ENCODE measurements around the gene IGF1R. TPM values are rescaled to one million over a fixed set of nuclear protein-coding genes. Genes with fewer than 3 reads are reported as not detected.

Gene IGF1R
- total and polyA plus RNA-seq, 4 donors = 17.6 to 34.8 (median 21.0) TPM

DNA sequence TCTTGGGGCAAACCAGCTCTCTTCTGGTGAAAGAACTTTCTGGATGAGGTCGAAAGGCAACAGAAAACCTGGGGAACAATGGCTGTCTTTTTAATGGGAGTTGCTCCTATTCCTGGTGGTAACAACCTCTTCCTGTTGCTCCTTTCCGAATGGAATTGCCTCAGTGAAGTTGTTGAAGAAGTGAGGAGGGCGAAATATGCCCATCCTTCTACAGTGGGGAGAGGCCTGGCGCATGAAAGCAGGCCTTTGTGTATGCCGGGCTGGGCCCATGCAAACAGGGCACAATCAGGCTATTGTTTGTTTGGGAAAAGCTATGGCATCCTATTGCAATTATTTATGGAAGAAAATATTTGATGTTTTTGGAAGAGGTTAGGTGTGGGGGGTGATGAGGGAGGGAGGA, 166.9 kb downstream of the IGF1R start:
- peak in 1 of 6 donors; percentile 33 for DNase-seq (ENCODE audit: low read depth in 4 of 6, low spot score in 6 of 6)

DNA sequence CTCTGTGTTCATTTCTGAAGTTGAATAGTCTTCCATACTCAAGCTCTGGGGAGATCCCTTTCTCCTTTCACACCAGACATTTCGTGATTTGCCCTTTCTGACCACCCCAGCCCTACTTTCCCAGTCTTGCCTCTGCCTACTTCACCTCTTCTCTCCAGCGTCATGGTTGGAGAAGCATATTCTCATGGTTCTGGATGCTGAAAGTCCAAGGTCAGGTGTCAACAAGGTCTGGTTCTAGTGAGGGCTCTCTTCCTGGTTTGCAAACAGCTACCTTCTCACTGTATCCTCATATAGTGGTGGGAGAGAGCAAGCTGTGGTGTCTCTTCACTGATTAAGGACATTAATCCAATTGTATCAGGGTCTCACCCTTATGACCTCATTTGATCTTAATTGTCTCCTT, 169.4 kb downstream of the IGF1R start:
- WGBS (ENCODE audit: insufficient coverage) = no CpG with 5 or more reads among the region's 2 CpGs
- no peak for DNase-seq (ENCODE audit: low read depth in 4 of 6, low spot score in 6 of 6)
- Histone ChIP-seq H3K27ac (ENCODE audit: low read depth, low read length) (no peak overlapping the region), H3K9me3 (ENCODE audit: control insufficient read depth, insufficient read depth, low read length) (no peaks in the 10 kb centered on the region), H3K36me3 (ENCODE audit: control insufficient read depth, insufficient read depth, low read length) (no peaks in the 10 kb centered on the region), H3K27me3 (ENCODE audit: control insufficient read depth, insufficient read depth, low read length) (no peaks in the 10 kb centered on the region), H3K4me3 (ENCODE audit: low read depth, low read length) (no peak overlapping the region), H3K4me1 (ENCODE audit: control insufficient read depth, insufficient read depth, low read length) (no peaks in the 10 kb centered on the region)

More for the DNA sequence above, 166.9 kb downstream of the IGF1R start:
- 35% methylated on average over 2 of the region's 5 CpGs for WGBS (ENCODE audit: insufficient coverage)
- H3K36me3 ChIP-seq (ENCODE audit: control insufficient read depth, insufficient read depth, low read length) = no peaks in the 10 kb centered on the region
- no peaks in the 10 kb centered on the region for H3K27me3 ChIP-seq (ENCODE audit: control insufficient read depth, insufficient read depth, low read length)
- no peak overlapping the region for H3K4me3 ChIP-seq (ENCODE audit: low read depth, low read length)
- H3K4me1 ChIP-seq (ENCODE audit: control insufficient read depth, insufficient read depth, low read length) = no peaks in the 10 kb centered on the region
- H3K27ac ChIP-seq (ENCODE audit: low read depth, low read length) = no peak overlapping the region
- H3K9me3 ChIP-seq (ENCODE audit: control insufficient read depth, insufficient read depth, low read length) = no peaks in the 10 kb centered on the region

DNA sequence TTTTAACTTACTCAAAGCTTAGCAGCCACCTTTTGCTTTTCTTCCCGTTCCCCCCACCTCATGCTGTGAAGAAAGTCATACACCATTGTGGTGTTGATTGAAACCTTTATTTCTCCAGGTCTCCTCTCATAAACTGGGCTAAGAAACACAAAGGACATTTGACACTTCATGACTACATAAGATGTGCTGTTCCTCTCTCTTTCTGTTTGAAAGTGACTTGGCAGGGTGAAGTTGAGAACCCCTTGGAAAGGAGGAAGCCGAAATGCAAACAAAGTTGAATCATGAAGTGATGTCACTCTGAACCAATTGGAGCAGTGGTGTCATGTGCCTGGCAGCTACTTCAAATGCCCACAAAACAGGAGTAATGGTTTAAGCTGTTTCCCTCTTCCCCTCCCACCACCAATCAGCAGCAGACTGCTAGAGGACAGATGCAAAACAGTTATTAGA, 174.7 kb downstream of the IGF1R start:
- H3K27me3 ChIP-seq (ENCODE audit: control insufficient read depth, insufficient read depth, low read length) = no peaks in the 10 kb centered on the region
- H3K36me3 ChIP-seq (ENCODE audit: control insufficient read depth, insufficient read depth, low read length) = no peaks in the 10 kb centered on the region
- DNase-seq (ENCODE audit: low read depth in 4 of 6, low spot score in 6 of 6) = peak in 1 of 6 donors; percentile 44
- peaks cover under 1% of the 10 kb centered on the region for H3K9me3 ChIP-seq (ENCODE audit: control insufficient read depth, insufficient read depth, low read length)
- H3K27ac ChIP-seq (ENCODE audit: low read depth, low read length) = no peak overlapping the region
- no CpG with 5 or more reads among the region's 2 CpGs for WGBS (ENCODE audit: insufficient coverage)
- H3K4me3 ChIP-seq (ENCODE audit: low read depth, low read length) = no peak overlapping the region
- H3K4me1 ChIP-seq (ENCODE audit: control insufficient read depth, insufficient read depth, low read length) = no peaks in the 10 kb centered on the region

DNA sequence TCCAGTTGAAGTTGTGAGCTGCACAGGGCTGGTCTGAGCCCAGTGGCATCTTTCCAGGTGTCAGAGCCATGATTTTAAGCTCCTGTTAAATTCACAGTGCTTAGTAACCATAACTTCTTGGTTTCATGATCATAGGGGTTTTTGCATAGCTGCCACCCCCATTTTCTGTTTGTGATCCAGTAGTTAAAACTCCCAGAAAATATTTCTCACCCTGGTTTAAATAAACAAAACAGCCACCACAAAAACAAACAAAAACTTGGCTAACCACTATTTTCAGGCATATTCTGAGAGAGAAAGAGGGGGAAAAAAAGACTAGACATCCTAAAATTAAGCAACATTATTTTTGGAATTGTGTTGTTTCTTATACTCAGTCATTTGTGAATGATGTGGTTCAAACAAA, 175.3 kb downstream of the IGF1R start:
- H3K9me3 ChIP-seq (ENCODE audit: control insufficient read depth, insufficient read depth, low read length) = peaks cover 2% of the 10 kb centered on the region
- DNase-seq (ENCODE audit: low read depth in 4 of 6, low spot score in 6 of 6) = no peak
- H3K27ac ChIP-seq (ENCODE audit: low read depth, low read length) = no peak overlapping the region
- H3K4me3 ChIP-seq (ENCODE audit: low read depth, low read length) = no peak overlapping the region
- H3K36me3 ChIP-seq (ENCODE audit: control insufficient read depth, insufficient read depth, low read length) = no peaks in the 10 kb centered on the region
- no peaks in the 10 kb centered on the region for H3K27me3 ChIP-seq (ENCODE audit: control insufficient read depth, insufficient read depth, low read length)
- H3K4me1 ChIP-seq (ENCODE audit: control insufficient read depth, insufficient read depth, low read length) = no peaks in the 10 kb centered on the region

DNA sequence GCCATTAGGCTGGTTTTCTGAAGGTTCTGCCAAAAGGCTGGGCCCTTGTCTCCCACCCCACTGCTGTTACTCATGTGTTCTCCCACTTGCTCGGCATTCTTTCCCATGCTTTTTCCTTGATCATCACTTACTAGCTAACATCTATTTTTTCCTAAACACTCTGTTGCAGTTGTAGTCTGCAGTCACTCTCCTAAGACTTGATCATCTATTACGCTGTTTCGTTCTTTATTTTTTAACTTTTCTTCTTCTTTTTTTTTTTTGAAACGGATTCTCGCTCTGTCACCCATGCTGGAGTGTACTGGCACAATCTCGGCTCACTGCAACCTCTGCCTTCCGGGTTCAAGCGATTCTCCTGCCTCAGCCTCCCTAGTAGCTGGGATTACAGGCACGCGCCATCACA, 176.3 kb downstream of the IGF1R start:
- Histone ChIP-seq H3K27me3 (ENCODE audit: control insufficient read depth, insufficient read depth, low read length) (no peaks in the 10 kb centered on the region), H3K27ac (ENCODE audit: low read depth, low read length) (no peak overlapping the region), H3K4me1 (ENCODE audit: control insufficient read depth, insufficient read depth, low read length) (no peaks in the 10 kb centered on the region), H3K36me3 (ENCODE audit: control insufficient read depth, insufficient read depth, low read length) (no peaks in the 10 kb centered on the region), H3K4me3 (ENCODE audit: low read depth, low read length) (no peak overlapping the region), H3K9me3 (ENCODE audit: control insufficient read depth, insufficient read depth, low read length) (peaks cover 2% of the 10 kb centered on the region)
- WGBS (ENCODE audit: insufficient coverage) = 100% methylated on average over 8 of the region's 10 CpGs
- DNase-seq (ENCODE audit: low read depth in 4 of 6, low spot score in 6 of 6) = no peak

DNA sequence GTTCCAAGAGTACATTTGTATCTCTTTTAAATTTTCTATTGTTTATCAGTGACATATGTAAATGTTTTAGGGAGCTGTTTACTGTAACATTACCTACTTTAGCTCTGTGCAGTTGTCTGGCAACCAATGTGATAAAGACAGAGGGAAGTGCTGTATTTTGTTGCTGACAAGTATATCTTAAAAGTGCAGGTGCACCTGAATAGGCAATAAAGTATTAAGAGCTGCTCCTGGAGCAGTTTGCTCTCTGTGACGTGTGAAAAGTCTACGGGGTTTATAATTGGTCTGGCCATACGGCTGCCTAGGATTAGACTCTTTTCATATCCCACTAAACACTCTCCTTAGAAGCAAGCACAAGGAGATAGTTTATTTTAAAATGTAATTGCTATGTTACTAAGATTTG, 178.3 kb downstream of the IGF1R start:
- Histone ChIP-seq H3K27ac (ENCODE audit: low read depth, low read length) (no peak overlapping the region), H3K36me3 (ENCODE audit: control insufficient read depth, insufficient read depth, low read length) (no peaks in the 10 kb centered on the region), H3K27me3 (ENCODE audit: control insufficient read depth, insufficient read depth, low read length) (no peaks in the 10 kb centered on the region), H3K4me1 (ENCODE audit: control insufficient read depth, insufficient read depth, low read length) (no peaks in the 10 kb centered on the region), H3K9me3 (ENCODE audit: control insufficient read depth, insufficient read depth, low read length) (peaks cover 6% of the 10 kb centered on the region), H3K4me3 (ENCODE audit: low read depth, low read length) (no peak overlapping the region)
- peak in 1 of 6 donors; percentile 47 for DNase-seq (ENCODE audit: low read depth in 4 of 6, low spot score in 6 of 6)
- no CpG with 5 or more reads among the region's 3 CpGs for WGBS (ENCODE audit: insufficient coverage)

DNA sequence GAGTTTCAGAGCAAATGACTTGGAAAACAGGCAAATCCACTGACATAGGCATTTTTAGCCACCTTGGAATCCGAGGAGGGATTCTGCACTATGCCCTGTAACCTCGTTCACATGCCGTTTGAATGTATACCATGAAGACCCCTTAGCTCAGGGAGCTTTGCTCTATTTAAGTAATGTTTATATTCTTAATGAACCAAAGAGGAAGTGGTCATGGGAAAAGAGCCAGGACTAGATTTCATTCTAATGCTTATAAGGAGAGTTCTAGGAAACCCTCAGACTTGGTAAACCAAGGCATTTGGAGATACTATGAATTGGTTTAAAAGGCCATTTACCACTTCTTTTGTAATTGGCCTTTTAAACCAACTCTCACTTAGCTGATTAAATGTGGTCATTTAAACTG, 178.9 kb downstream of the IGF1R start:
- no CpG with 5 or more reads among the region's 3 CpGs for WGBS (ENCODE audit: insufficient coverage)
- no peak for DNase-seq (ENCODE audit: low read depth in 4 of 6, low spot score in 6 of 6)
- Histone ChIP-seq H3K27me3 (ENCODE audit: control insufficient read depth, insufficient read depth, low read length) (no peaks in the 10 kb centered on the region), H3K4me3 (ENCODE audit: low read depth, low read length) (no peak overlapping the region), H3K36me3 (ENCODE audit: control insufficient read depth, insufficient read depth, low read length) (no peaks in the 10 kb centered on the region), H3K9me3 (ENCODE audit: control insufficient read depth, insufficient read depth, low read length) (peaks cover 6% of the 10 kb centered on the region), H3K27ac (ENCODE audit: low read depth, low read length) (no peak overlapping the region), H3K4me1 (ENCODE audit: control insufficient read depth, insufficient read depth, low read length) (no peaks in the 10 kb centered on the region)

DNA sequence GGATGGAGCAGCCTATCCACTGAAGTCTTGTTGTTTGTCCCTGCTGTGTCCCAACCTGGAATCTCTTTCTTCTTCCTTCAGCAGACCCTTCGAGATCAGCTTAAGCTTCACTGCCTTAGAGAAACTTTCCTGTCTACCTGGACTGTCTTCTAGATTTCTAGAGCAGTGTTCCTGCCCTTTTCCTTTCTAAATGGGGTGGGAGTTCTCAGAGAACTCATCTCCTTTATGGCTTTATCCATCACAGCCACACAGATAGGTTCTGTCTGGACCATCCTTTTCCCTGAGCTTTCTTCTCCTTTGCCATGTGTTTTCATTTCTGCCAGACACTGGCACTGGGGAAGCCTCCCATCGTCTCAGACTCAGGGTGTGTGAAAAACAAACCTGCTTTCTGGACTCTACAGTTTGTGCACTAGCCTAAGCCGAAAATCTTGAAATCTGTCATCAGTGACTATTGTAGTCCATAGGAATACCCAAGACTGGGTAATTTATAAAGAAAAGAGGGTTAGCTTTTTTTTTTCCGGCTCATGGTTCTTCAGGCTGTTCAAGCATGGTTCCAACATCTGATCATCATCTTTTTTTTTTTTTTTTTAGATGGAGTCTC, 181.8 kb downstream of the IGF1R start:
- H3K4me3 ChIP-seq (ENCODE audit: low read depth, low read length) = no peak overlapping the region
- H3K9me3 ChIP-seq (ENCODE audit: control insufficient read depth, insufficient read depth, low read length) = peaks cover 6% of the 10 kb centered on the region
- WGBS (ENCODE audit: insufficient coverage) = no CpG with 5 or more reads among the region's 4 CpGs

DNA sequence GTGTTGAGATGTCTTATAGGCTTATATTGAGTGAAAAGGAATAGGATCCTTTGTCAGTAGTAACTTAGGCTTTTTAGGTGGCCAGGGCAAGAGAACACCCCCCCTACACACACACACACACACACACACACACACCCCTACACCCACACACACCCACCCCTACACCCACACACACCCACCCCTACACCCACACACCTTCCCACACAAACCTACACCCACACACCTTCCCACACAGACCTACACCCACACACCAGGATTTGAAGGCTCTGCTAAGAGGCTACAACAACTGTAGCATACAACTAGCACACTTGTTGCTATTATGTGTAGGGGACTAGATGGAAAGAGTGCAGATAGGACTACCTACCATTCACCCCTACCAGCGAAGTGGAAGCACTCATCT, 186.6 kb downstream of the IGF1R start:
- no CpG with 5 or more reads among the region's 1 CpG for WGBS (ENCODE audit: insufficient coverage)
- DNase-seq (ENCODE audit: low read depth in 4 of 6, low spot score in 6 of 6) = no peak
- H3K9me3 ChIP-seq (ENCODE audit: control insufficient read depth, insufficient read depth, low read length) = peaks cover 3% of the 10 kb centered on the region
- no peaks in the 10 kb centered on the region for H3K27me3 ChIP-seq (ENCODE audit: control insufficient read depth, insufficient read depth, low read length)
- H3K27ac ChIP-seq (ENCODE audit: low read depth, low read length) = no peak overlapping the region
- no peak overlapping the region for H3K4me3 ChIP-seq (ENCODE audit: low read depth, low read length)
- H3K36me3 ChIP-seq (ENCODE audit: control insufficient read depth, insufficient read depth, low read length) = no peaks in the 10 kb centered on the region
- no peaks in the 10 kb centered on the region for H3K4me1 ChIP-seq (ENCODE audit: control insufficient read depth, insufficient read depth, low read length)

More for the DNA sequence above, 181.8 kb downstream of the IGF1R start:
- Histone ChIP-seq H3K36me3 (ENCODE audit: control insufficient read depth, insufficient read depth, low read length) (no peaks in the 10 kb centered on the region), H3K27ac (ENCODE audit: low read depth, low read length) (no peak overlapping the region), H3K27me3 (ENCODE audit: control insufficient read depth, insufficient read depth, low read length) (no peaks in the 10 kb centered on the region), H3K4me1 (ENCODE audit: control insufficient read depth, insufficient read depth, low read length) (no peaks in the 10 kb centered on the region)
- no peak for DNase-seq (ENCODE audit: low read depth in 4 of 6, low spot score in 6 of 6)

DNA sequence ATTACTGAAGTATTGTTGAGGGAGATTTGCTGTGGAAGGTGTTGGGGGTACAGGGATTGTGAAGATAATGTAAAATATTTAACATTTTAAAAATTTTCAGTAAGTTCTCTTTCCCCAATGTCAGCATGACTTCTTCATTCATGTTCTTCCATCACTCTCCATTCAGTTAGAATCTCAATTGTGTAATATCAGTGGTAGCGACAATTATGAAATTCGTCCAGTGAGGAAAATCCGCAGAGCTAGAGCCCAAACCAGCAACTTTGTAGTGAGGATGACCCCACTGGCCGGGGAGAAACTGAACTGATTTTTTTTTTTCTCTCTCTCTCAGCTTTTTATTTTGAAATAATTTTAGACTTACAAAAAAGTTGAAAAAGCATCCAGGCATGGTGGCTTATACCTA, 187.5 kb downstream of the IGF1R start:
- DNase-seq (ENCODE audit: low read depth in 4 of 6, low spot score in 6 of 6) = no peak
- Histone ChIP-seq H3K9me3 (ENCODE audit: control insufficient read depth, insufficient read depth, low read length) (no peaks in the 10 kb centered on the region), H3K36me3 (ENCODE audit: control insufficient read depth, insufficient read depth, low read length) (no peaks in the 10 kb centered on the region), H3K4me1 (ENCODE audit: control insufficient read depth, insufficient read depth, low read length) (no peaks in the 10 kb centered on the region), H3K27me3 (ENCODE audit: control insufficient read depth, insufficient read depth, low read length) (no peaks in the 10 kb centered on the region), H3K4me3 (ENCODE audit: low read depth, low read length) (no peak overlapping the region), H3K27ac (ENCODE audit: low read depth, low read length) (no peak overlapping the region)
- WGBS (ENCODE audit: insufficient coverage) = no CpG with 5 or more reads among the region's 4 CpGs
